Activated naive CD8-positive, alpha-beta T cell treated with anti-CD3 and anti-CD28 coated beads, Interleukin-2, amount 10 ng/mL, durations not matched to agents 7 days and 5 days (primary cell): ENCODE data around the gene MAGI1. TPM values are rescaled to one million over a fixed set of nuclear protein-coding genes. Genes with fewer than 3 reads are reported as not detected.

Experiments
- ATAC-seq: fragments of 150-1000 bp; cut with Tn5 transposase; one replicate; pipeline ENCODE4 v1.10.0; 2021; ENCODE audit warnings: low read depth, moderate library complexity
- POLR2A ChIA-PET: fragments of 350-600 bp; sonication (Branson Sonifier 250); formaldehyde crosslinking; loops from one replicate; lab custom pipeline; 2021; ENCODE audit warnings: antibody characterized with exemption; lab: Charles Lee
- DNase-seq: peaks from one replicate; pipeline ENCODE4 v3.0.0; 2021
- H3K27ac Mint-ChIP-seq: one replicate; pipeline ENCODE4 v1.8.0; 2022; ENCODE audit warnings: mild to moderate bottlenecking, mixed read lengths
- H3K27me3 Mint-ChIP-seq: one replicate; pipeline ENCODE4 v1.8.0; 2022; ENCODE audit warnings: mild to moderate bottlenecking, moderate library complexity, mixed read lengths
- H3K36me3 Mint-ChIP-seq: one replicate; pipeline ENCODE4 v1.8.0; 2021; ENCODE audit warnings: mild to moderate bottlenecking, mixed read lengths
- H3K4me1 Mint-ChIP-seq: one replicate; pipeline ENCODE4 v1.8.0; 2021; ENCODE audit warnings: mixed read lengths
- H3K4me3 Mint-ChIP-seq: one replicate; pipeline ENCODE4 v1.8.0; 2022; ENCODE audit warnings: mild to moderate bottlenecking, moderate library complexity, mixed read lengths
- H3K9me3 Mint-ChIP-seq: one replicate; pipeline ENCODE4 v1.8.0; 2021; ENCODE audit warnings: mixed read lengths
- total RNA-seq, 2 experiments: library from RNA; stranded (reverse); gene quantifications; one replicate each; pipeline ENCODE4 v1.2.3, GENCODE V29; 2021

MAGI1 gene
- total RNA-seq, 2 experiments from 2014 or later: not detected

DNA sequence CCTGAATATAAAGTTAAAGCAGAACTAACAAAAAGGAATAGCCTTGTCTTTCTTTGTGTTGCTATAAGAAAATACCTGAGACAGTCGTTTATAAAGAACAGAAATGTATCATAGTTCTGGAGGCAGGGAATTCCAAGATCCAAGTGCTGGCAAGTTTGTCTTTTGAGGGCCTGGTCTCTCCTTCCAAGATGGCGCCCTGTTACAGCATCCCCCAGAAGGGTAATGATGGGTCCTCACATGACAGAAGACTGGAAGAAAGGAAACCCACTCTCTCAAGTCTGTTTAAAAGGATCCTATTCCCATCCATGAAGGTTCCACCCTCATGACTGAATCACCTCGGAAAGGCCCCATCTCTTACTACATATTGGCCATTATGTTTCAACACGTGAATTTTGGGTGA is 435.1 kb downstream of the MAGI1 start:
- Mint-ChIP-seq H3K36me3 (no peaks in the 10 kb centered on the region), H3K4me1 (no peaks in the 10 kb centered on the region), H3K27me3 (no peaks in the 10 kb centered on the region), H3K27ac (no peak overlapping the region), H3K4me3 (no peak overlapping the region), H3K9me3 (no peaks in the 10 kb centered on the region)
- DNase-seq: no peak
- no peak for ATAC-seq
- POLR2A ChIA-PET: no interaction called here

DNA sequence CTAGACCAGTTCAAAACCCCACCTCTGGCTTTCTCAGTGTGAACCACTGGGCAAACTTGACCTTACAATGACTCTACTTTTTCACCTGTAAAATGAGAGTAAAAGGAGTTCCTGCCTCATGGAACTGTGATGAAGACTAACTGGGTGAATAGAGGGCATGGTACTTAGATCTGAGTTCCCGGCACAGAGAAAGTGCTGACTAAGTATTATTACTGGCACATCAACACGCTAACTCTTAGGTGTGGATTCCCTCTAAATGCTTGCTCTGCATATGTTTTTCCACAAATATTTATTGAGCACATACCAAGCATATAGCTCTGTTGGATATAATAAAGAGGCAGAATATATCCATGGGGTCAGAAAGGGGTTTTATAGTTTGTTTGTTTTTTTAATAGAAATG is 437.8 kb downstream of the MAGI1 start:
- no peaks in the 10 kb centered on the region for H3K36me3 Mint-ChIP-seq
- H3K9me3 Mint-ChIP-seq: no peaks in the 10 kb centered on the region
- DNase-seq: no peak
- no peak overlapping the region for H3K27ac Mint-ChIP-seq
- POLR2A ChIA-PET: no interaction called here
- no peaks in the 10 kb centered on the region for H3K4me1 Mint-ChIP-seq
- no peak overlapping the region for H3K4me3 Mint-ChIP-seq
- H3K27me3 Mint-ChIP-seq: peaks cover 13% of the 10 kb centered on the region
- no peak for ATAC-seq

DNA sequence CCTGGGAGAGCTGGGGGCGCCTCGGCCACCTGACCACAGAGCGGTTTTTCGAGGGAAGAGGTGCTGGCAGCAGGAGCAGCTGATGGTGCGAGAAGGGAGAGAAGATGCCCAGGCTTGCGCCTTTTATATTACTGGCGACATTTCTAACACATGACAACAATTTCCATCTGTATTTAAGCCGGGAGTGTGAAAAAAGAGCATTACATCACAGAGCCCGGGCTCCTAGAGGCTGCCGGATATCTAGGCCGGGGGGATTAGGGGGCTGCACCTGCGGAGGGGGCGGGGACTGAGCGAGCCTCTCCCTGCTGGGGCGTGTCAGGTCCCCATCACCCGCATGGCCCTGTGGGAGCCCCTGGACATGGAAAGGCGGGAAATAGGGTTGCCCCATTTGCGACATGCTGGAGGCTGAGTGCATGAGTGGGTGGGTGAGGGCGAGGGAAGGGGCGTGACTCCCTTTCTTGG is 440.7 kb downstream of the MAGI1 start:
- POLR2A ChIA-PET: no interaction called here
- peaks cover 14% of the 10 kb centered on the region for H3K27me3 Mint-ChIP-seq
- no peak for ATAC-seq
- DNase-seq: no peak
- no peaks in the 10 kb centered on the region for H3K9me3 Mint-ChIP-seq
- no peaks in the 10 kb centered on the region for H3K4me1 Mint-ChIP-seq
- no peak overlapping the region for H3K4me3 Mint-ChIP-seq
- no peak overlapping the region for H3K27ac Mint-ChIP-seq
- no peaks in the 10 kb centered on the region for H3K36me3 Mint-ChIP-seq

DNA sequence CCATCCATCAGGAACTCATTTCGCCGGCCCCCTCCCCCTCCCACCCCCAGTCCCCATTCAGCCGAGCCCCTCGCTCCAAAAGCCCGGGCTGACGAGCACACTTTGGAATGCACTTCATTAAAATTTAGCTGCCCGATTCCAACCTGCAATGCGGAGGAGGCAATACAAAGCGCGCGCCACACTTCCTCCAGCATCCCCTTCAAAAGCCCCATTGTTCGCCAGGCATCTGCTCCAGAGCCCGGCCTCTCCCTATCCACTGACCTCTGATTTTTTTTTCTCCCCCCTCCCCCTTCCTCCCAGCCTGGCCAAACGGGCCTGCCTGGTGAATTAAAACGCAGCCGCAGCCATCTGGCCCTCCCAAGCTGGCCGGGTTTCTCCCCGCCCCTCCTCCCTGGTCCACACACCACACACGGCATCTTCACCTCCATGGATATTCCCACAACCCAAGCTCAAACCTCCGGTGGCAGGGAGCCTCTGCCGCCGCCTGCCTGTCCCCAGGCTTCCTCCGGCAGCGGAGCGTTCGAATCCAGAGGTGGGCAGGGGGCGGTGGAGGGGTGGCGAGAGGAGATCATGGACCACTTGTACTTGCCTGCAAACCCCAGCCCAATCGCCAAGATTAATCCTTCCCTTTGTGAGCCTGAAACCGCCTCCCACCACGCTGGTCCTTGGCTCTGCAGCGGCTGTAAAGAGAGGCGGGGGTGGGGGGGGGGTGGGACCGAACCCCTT is 441.3 kb downstream of the MAGI1 start:
- H3K27me3 Mint-ChIP-seq: peaks cover 14% of the 10 kb centered on the region
- DNase-seq (no peak), ATAC-seq (no peak)
- H3K4me3 Mint-ChIP-seq: no peak overlapping the region
- no peaks in the 10 kb centered on the region for H3K9me3 Mint-ChIP-seq
- no peaks in the 10 kb centered on the region for H3K36me3 Mint-ChIP-seq
- no peak overlapping the region for H3K27ac Mint-ChIP-seq
- POLR2A ChIA-PET: no interaction called here
- no peaks in the 10 kb centered on the region for H3K4me1 Mint-ChIP-seq

DNA sequence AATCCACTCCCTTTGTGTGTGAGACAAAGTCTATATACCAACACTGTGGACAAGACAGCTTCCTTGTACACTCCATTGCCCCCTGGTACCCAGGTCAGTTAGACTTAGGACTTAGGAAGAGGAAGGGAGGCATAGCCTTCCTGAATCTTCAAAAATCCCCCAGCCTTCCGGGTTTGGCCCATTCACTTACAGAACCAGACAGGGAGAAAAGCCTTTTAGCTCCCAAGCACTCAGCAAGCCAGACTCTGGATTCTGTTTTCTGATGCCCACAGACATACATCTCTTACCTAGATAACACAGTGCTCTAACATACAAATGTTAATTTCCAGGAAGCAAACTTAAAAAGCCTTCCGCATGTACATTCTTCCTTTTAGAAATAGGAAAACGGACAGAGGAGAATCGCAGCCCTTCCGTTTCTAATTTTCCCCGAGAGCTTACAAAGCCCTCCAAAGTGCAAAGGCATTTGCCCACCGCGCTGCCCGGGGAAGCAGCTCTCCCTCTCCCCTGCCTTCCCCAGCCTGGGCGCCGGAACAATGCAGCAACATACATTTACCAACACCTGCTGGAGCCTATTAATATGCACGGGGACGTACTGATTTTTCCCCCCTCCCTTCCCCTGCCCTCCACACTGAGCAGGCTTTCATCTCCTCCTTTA is 442.0 kb downstream of the MAGI1 start:
- no peaks in the 10 kb centered on the region for H3K36me3 Mint-ChIP-seq
- no peaks in the 10 kb centered on the region for H3K9me3 Mint-ChIP-seq
- no peak overlapping the region for H3K4me3 Mint-ChIP-seq
- no peaks in the 10 kb centered on the region for H3K4me1 Mint-ChIP-seq
- POLR2A ChIA-PET: no interaction called here
- no peak overlapping the region for H3K27ac Mint-ChIP-seq
- DNase-seq (no peak), ATAC-seq (no peak)
- H3K27me3 Mint-ChIP-seq: peaks cover 14% of the 10 kb centered on the region

DNA sequence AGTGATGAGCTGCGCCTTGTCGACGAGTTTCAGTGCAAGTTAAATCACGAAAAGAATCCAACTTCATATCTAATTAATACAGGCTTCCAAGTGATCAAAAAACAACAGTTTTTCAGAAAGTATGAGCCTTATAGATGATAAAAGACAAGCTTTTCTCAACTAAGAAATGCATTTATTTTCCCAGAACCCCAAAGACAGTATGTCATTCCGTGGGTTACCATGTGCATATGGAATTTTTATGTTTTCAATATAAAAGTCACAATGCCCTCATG is 442.8 kb downstream of the MAGI1 start:
- DNase-seq (no peak), ATAC-seq (no peak)
- POLR2A ChIA-PET: no interaction called here
- peaks cover 14% of the 10 kb centered on the region for H3K27me3 Mint-ChIP-seq
- no peak overlapping the region for H3K27ac Mint-ChIP-seq
- H3K36me3 Mint-ChIP-seq: no peaks in the 10 kb centered on the region
- H3K4me3 Mint-ChIP-seq: no peak overlapping the region
- no peaks in the 10 kb centered on the region for H3K4me1 Mint-ChIP-seq
- no peaks in the 10 kb centered on the region for H3K9me3 Mint-ChIP-seq

DNA sequence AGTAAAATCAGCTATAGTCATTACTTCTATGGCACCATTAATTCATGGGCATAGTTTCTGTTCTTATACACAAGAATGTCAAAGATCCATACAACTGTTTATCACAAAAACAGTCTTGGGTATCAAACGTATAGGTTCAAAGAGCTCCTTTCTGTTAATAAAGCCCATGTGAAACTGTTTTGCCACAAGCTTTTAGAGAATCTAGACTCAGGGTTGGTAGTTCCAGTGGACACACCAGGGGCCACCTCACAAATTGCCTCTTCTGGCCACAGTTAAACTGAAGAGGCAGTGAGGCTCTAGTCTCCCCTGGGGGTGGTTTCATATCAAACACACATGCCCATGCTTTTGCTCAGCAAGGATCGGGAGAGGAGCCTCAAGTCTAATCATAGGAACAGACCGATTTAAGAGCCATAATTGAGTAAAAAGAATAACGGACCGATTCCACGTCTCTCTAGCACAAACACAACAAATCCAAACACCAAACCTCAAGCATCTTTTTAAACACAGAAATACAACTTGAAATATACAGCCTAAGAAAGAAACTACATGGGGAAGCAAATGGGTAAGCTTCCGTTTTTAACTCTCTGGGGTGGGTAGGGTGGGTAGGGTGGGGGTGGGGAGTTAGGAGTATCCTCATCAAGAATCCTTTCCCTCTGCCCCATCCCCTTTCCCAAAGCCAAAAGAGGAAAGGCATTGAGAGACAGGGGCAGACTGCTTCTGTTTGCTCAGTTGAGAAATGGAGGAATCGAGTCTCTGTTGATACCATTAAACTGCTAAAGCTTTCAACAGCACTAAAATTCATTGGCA is 443.3 kb downstream of the MAGI1 start:
- Mint-ChIP-seq H3K9me3 (no peaks in the 10 kb centered on the region), H3K4me1 (no peaks in the 10 kb centered on the region), H3K36me3 (no peaks in the 10 kb centered on the region), H3K27me3 (peaks cover 14% of the 10 kb centered on the region), H3K4me3 (no peak overlapping the region), H3K27ac (no peak overlapping the region)
- DNase-seq: no peak
- ATAC-seq: no peak
- POLR2A ChIA-PET: no interaction called here

DNA sequence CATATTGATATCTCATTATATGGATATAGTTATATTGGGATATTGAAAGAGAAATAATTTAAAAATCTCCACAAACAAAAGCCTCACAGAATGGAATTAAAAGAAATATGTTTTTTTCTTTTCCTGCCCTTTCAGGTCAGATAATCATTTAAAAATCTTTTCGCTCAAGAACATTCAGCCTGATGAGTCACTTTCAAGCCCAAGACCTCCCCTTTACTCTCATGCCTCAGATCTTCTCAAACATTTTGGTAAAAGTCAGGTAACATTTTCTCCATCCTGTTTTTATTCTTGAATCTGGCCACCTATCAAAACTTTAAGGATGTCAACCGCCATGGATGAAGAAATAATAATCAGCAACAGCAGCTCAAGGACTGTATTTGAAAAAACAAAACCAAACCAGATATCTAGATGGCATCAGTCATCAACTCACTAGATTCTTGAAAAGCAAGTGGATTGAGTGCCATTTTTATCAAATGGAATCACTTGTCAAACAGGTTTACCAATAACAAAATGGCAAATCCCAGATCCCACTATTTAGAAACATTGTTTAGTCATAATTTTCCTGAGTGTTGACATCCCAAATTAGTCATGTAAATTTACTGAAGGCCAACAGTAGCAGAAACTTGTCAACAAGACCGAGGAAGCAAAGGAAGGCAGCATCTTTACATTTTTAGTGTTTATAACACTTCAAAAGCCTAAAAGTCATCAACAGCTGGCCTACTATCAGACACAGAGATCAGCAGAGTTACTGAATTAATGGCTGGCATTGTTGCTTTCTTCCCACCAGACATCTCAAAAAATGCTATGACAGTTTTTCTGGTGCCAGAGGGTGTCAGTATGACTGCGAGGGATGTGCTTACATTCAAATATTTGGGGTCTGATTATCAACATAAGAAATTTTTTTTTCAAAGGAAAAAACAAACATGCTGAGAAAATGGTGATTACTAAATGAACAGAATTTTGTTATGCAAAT is 444.7 kb downstream of the MAGI1 start:
- H3K4me1 Mint-ChIP-seq: no peaks in the 10 kb centered on the region
- H3K27ac Mint-ChIP-seq: no peak overlapping the region
- no peak for DNase-seq
- peaks cover 14% of the 10 kb centered on the region for H3K27me3 Mint-ChIP-seq
- no peaks in the 10 kb centered on the region for H3K36me3 Mint-ChIP-seq
- POLR2A ChIA-PET: no interaction called here
- no peaks in the 10 kb centered on the region for H3K9me3 Mint-ChIP-seq
- H3K4me3 Mint-ChIP-seq: no peak overlapping the region
- ATAC-seq: no peak

DNA sequence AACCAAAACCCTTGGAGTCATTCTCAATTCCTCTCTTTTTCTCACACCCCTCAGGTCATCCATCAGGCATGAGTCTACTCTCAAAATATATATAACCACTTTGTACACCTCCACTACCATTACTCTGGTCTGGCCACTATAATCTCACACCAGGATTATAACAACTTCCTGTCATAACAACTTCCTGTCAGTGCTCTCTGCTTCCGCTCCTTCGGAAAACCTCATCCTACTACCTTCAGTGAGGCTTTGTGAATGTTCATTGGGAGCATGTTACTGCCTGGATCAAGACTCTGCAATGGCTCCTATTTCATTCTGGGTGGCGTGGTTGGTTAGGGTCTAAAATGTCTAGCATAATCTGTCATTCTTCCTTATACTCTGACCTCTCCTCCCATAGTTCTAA is 447.4 kb downstream of the MAGI1 start:
- no peak for ATAC-seq
- Mint-ChIP-seq H3K4me3 (no peak overlapping the region), H3K27me3 (peaks cover 1% of the 10 kb centered on the region), H3K27ac (no peak overlapping the region), H3K36me3 (no peaks in the 10 kb centered on the region), H3K9me3 (no peaks in the 10 kb centered on the region), H3K4me1 (no peaks in the 10 kb centered on the region)
- POLR2A ChIA-PET: no interaction called here
- no peak for DNase-seq

DNA sequence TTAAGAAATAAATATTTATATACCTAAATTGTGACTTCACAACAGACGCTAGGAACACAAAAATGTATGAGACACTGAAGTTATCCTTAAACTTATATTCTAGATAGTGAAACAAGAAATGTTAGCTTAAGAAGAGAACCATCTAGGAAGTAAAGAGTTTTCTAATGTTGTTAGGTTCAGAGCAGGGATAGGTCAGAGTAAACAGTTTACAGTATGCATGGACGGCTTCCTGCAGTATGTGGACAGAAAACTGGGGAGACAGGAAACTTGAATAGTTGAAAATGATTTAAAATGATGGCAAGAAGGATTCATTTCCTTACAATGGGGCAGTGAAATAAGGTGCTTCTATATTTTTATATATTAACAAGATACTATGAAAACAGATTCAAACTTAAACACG is 449.8 kb downstream of the MAGI1 start:
- POLR2A ChIA-PET: no interaction called here
- Mint-ChIP-seq H3K27ac (no peak overlapping the region), H3K4me3 (no peak overlapping the region), H3K27me3 (no peaks in the 10 kb centered on the region), H3K4me1 (no peaks in the 10 kb centered on the region), H3K36me3 (no peaks in the 10 kb centered on the region), H3K9me3 (no peaks in the 10 kb centered on the region)
- ATAC-seq (no peak), DNase-seq (no peak)

DNA sequence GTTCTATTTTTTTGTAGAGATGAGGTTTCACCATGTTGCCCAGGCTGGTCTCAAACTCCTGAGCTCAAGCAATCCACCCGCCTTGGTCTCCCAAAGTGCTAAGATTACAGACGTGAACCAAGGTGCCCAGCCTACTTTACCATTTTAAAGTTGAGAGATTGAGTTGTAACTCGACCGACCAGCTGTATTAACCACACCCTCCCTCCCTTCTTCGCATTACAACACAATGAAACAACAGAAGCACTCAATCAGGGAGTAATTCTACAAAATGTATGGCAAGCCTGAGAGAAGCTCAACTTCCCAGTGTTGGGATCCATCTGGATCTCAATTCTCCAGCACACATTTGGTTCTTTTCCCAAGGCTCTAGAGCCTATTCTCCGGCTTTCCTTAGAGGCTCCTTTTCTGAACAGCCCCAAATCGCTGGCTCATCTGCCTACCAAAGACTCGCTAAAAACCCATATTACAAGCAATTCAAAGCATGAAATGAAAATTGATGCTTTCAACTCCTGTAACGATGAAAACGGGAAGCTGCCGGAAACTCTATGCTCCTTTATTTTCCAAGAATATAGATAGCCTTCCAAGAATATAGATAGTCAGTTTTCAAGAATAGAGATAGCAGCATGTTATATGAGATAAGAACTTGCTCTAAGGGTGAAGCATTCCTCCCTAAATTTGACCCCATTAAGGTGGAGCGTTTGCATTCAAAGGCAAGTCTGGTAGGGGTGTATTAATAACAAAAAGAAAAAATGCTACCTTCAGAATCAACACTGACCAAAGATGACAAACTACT is 450.9 kb downstream of the MAGI1 start:
- Mint-ChIP-seq H3K27me3 (no peaks in the 10 kb centered on the region), H3K4me1 (no peaks in the 10 kb centered on the region), H3K9me3 (no peaks in the 10 kb centered on the region), H3K27ac (no peak overlapping the region), H3K4me3 (no peak overlapping the region), H3K36me3 (no peaks in the 10 kb centered on the region)
- DNase-seq (no peak), ATAC-seq (no peak)
- POLR2A ChIA-PET: no interaction called here

DNA sequence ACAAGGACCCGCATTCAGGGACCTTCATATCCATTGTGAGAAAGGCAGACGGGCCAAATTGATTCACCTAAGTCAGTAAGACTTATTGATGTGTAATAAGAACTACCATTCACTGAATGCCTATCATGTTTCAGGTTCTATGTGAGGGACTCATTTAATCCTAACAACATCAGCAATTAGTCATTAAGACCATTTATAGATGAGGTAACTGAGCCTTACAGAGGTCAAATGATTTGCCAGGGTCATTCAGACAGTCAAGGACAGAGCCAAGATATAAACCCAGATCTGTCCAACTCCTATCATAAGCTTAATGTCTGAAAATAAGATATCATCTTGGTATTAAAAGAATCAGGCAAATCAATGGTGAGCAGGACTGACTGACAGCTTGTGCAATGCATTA is 453.8 kb downstream of the MAGI1 start:
- Mint-ChIP-seq H3K9me3 (no peaks in the 10 kb centered on the region), H3K27me3 (no peaks in the 10 kb centered on the region), H3K36me3 (no peaks in the 10 kb centered on the region), H3K27ac (no peak overlapping the region), H3K4me1 (no peaks in the 10 kb centered on the region), H3K4me3 (no peak overlapping the region)
- POLR2A ChIA-PET: no interaction called here
- DNase-seq (no peak), ATAC-seq (no peak)
